Mucosa of descending colon (tissue), 3 donors: ENCODE data around the gene SRP68. TPM values are rescaled to one million over a fixed set of nuclear protein-coding genes. Genes with fewer than 3 reads are reported as not detected.

Source experiments
- ATAC-seq: fragments of 200-7000 bp; cut with Tn5 transposase; one replicate; pipeline ENCODE4 v1.9.1; 2020; ENCODE audit warnings: mild to moderate bottlenecking, moderate library complexity
- DNase-seq, 3 donors: peaks; one replicate each; pipeline ENCODE4 v3.0.0-alpha.2; 2020
- H3K36me3 ChIP-seq: fragments of 200-600 bp; one replicate; pipeline ENCODE4 v1.8.0; 2021; ENCODE audit warnings: low read depth, mild to moderate bottlenecking
- H3K4me1 ChIP-seq: fragments of 200-600 bp; one replicate; pipeline ENCODE4 v1.8.0; 2021; ENCODE audit warnings: low read depth, mild to moderate bottlenecking
- H3K4me3 ChIP-seq: fragments of 200-600 bp; one replicate; pipeline ENCODE4 v1.8.0; 2021; ENCODE audit warnings: mild to moderate bottlenecking
- H3K9me3 ChIP-seq: fragments of 200-600 bp; one replicate; pipeline ENCODE4 v1.8.0; 2021; ENCODE audit warnings: mild to moderate bottlenecking
- CTCF ChIP-seq: fragments of 200-600 bp; IDR thresholded peaks from one replicate; pipeline ENCODE4 v1.8.0; 2022; ENCODE audit warnings: antibody characterized with exemption, mild to moderate bottlenecking
- intact Hi-C, 2 donors: fragments of 100-400 bp; cut with DNase I in 1 of 2; cut with micrococcal nuclease in 1 of 2; formaldehyde crosslinking; loops; one replicate each; pipeline versions ENCODE4 v1.11.0 to v1.11.1; 2022; cut with DNase I, micrococcal nuclease
- total RNA-seq, 3 donors: library from RNA; stranded (reverse); fragmentation: NEBNext Ultra II Directional in 2 of 3; extraction: Animal tissue kit (Norgen Biotek cat#: 25700) in 2 of 3; gene quantifications; one replicate each; pipeline versions ENCODE4 v1.2.1 to v1.2.4, GENCODE V29; 2021 to 2023
- donor health status: DM: no; HTN: no; CAD: no; lungs with moderate emphysema.
- donor health status: DM: no; HTN: no; CAD: no.
- donor health status: DM: no; HTN: yes; CAD: no.

SRP68 gene
- total RNA-seq, 3 donors from 2014 or later = 47.3 to 86.6 (median 53.0) TPM

- H3K4me1 ChIP-seq = no peaks in the 10 kb centered on the region
- no peaks in the 10 kb centered on the region for H3K9me3 ChIP-seq
- H3K36me3 ChIP-seq = no peaks in the 10 kb centered on the region
- DNase-seq (no peak), ATAC-seq (no peak)
- no peak for TF ChIP-seq CTCF
- H3K4me3 ChIP-seq = no peak overlapping the region
- intact Hi-C loops = no loop called here
Observed at GRCh38 chr17:76018340-76018680, 54.0 kb downstream of the SRP68 start.

GRCh38 chr17:76017481-76018339, 54.6 kb downstream of the SRP68 start:
- no peak for ATAC-seq
- Histone ChIP-seq H3K36me3 (no peaks in the 10 kb centered on the region), H3K9me3 (no peaks in the 10 kb centered on the region), H3K4me3 (no peak overlapping the region), H3K4me1 (no peaks in the 10 kb centered on the region)
- TF ChIP-seq CTCF = no peak
- no peak for DNase-seq
- intact Hi-C loops = no loop called here

- Histone ChIP-seq H3K4me1 (no peaks in the 10 kb centered on the region), H3K4me3 (no peak overlapping the region), H3K9me3 (no peaks in the 10 kb centered on the region), H3K36me3 (no peaks in the 10 kb centered on the region)
- no peak for DNase-seq
- intact Hi-C loops = no loop called here
- ATAC-seq = no peak
- TF ChIP-seq CTCF = no peak
Observed at GRCh38 chr17:76014925-76015261, 57.4 kb downstream of the SRP68 start.

GRCh38 chr17:76014100-76014924, 58.0 kb downstream of the SRP68 start:
- TF ChIP-seq CTCF = peak; percentile 92
- ATAC-seq (peak; percentile 95), DNase-seq (peak; percentile 77 to 82 (median 81))
- intact Hi-C loops = no loop called here
- Histone ChIP-seq H3K36me3 (no peaks in the 10 kb centered on the region), H3K4me1 (no peaks in the 10 kb centered on the region), H3K9me3 (no peaks in the 10 kb centered on the region), H3K4me3 (no peak overlapping the region)

- no peak for DNase-seq
- TF ChIP-seq CTCF = no peak
- H3K4me1 ChIP-seq = no peaks in the 10 kb centered on the region
- intact Hi-C loops = no loop called here
- H3K36me3 ChIP-seq = no peaks in the 10 kb centered on the region
- no peak overlapping the region for H3K4me3 ChIP-seq
- no peak for ATAC-seq
- no peaks in the 10 kb centered on the region for H3K9me3 ChIP-seq
Observed at GRCh38 chr17:76013377-76013932, 58.9 kb downstream of the SRP68 start.
